SK-N-SH treated with all-trans-retinoic acid at 6 μM for 48 hours (cell line): ENCODE results near the gene NFIX.
A peak's percentile ranks its signal among the peaks of the same experiment; 100 is the strongest.

Experiments
- ATAC-seq: fragments of 200-7000 bp; cut with Tn5 transposase; 3 replicates; pipeline ENCODE4 v1.9.1; 2020; ENCODE audit warnings: mild to moderate bottlenecking, moderate library complexity
- ARNTL ChIP-seq: fragments of 450-650 bp; formaldehyde crosslinking; IDR thresholded peaks from 2 replicates; pipeline ENCODE4 v1.5.0; 2020; ENCODE audit warnings: low read depth, mild to moderate bottlenecking, moderate library complexity, borderline replicate concordance
- BACH2 ChIP-seq: fragments of 250-450 bp; sonication (Bioruptor Pico); IDR thresholded peaks from 2 replicates; pipeline ENCODE4 v1.9.0; 2021; ENCODE audit warnings: mild to moderate bottlenecking, borderline replicate concordance
- CREB5 ChIP-seq: fragments of 250-450 bp; sonication (Bioruptor Pico); IDR thresholded peaks from 2 replicates; pipeline ENCODE4 v1.5.1; 2020; ENCODE audit warnings: low read depth, mild to moderate bottlenecking, moderate library complexity
- CSRNP3 ChIP-seq: fragments of 250-450 bp; sonication (Bioruptor Pico); IDR thresholded peaks from 2 replicates; pipeline ENCODE4 v1.5.1; 2021; ENCODE audit warnings: mild to moderate bottlenecking, moderate library complexity
- ESRRG ChIP-seq: fragments of 250-450 bp; sonication (Bioruptor Pico); IDR thresholded peaks from 2 replicates; pipeline ENCODE4 v1.6.1; 2021; ENCODE audit warnings: mild to moderate bottlenecking
- GLIS3 ChIP-seq: fragments of 250-450 bp; sonication (Bioruptor Pico); IDR thresholded peaks from 2 replicates; pipeline ENCODE4 v1.5.0; 2020; ENCODE audit warnings: mild to moderate bottlenecking, moderate library complexity
- OSR1 ChIP-seq: fragments of 250-450 bp; sonication (Bioruptor Pico); IDR thresholded peaks from 2 replicates; pipeline ENCODE4 v1.8.0; 2022; ENCODE audit warnings: moderate library complexity, mild to moderate bottlenecking, inconsistent platforms
- PATZ1 ChIP-seq: fragments of 250-450 bp; sonication (Bioruptor Pico); IDR thresholded peaks from 2 replicates; pipeline ENCODE4 v1.8.0; 2020; ENCODE audit warnings: mild to moderate bottlenecking, moderate library complexity, borderline replicate concordance
- POU6F1 ChIP-seq: fragments of 250-450 bp; sonication (Bioruptor Pico); IDR thresholded peaks from 2 replicates; pipeline ENCODE4 v1.8.0; 2021; ENCODE audit warnings: low read depth, mild to moderate bottlenecking, moderate library complexity, borderline replicate concordance
- PPARA ChIP-seq: fragments of 250-450 bp; sonication (Bioruptor Pico); IDR thresholded peaks from 2 replicates; pipeline ENCODE4 v1.5.0; 2020; ENCODE audit warnings: mild to moderate bottlenecking, borderline replicate concordance
- RARB ChIP-seq: fragments of 250-450 bp; sonication (Bioruptor Pico); IDR thresholded peaks from 2 replicates; pipeline ENCODE4 v1.8.0; 2021; ENCODE audit warnings: mild to moderate bottlenecking, moderate library complexity
- SNAI2 ChIP-seq: fragments of 250-450 bp; sonication (Bioruptor Pico); IDR thresholded peaks from 2 replicates; pipeline ENCODE4 v1.5.0; 2020; ENCODE audit warnings: mild to moderate bottlenecking, moderate library complexity
- TCF4 ChIP-seq: fragments of 250-450 bp; sonication (Bioruptor Pico); IDR thresholded peaks from 2 replicates; pipeline ENCODE4 v1.8.0; 2021; ENCODE audit warnings: mild to moderate bottlenecking, moderate library complexity, borderline replicate concordance
- TOX ChIP-seq: fragments of 250-450 bp; sonication (Bioruptor Pico); IDR thresholded peaks from 2 replicates; pipeline ENCODE4 v1.8.0; 2021; ENCODE audit warnings: mild to moderate bottlenecking, moderate library complexity, borderline replicate concordance
- TSHZ2 ChIP-seq: fragments of 250-450 bp; sonication (Bioruptor Pico); IDR thresholded peaks from 2 replicates; pipeline ENCODE4 v1.5.0; 2020; ENCODE audit warnings: mild to moderate bottlenecking, moderate library complexity
- ZC3H10 ChIP-seq: fragments of 250-450 bp; sonication (Bioruptor Pico); IDR thresholded peaks from 2 replicates; pipeline ENCODE4 v1.5.1; 2021; ENCODE audit warnings: mild to moderate bottlenecking, moderate library complexity
- ZFP3 ChIP-seq: fragments of 250-450 bp; sonication (Bioruptor Pico); IDR thresholded peaks from 2 replicates; pipeline ENCODE4 v1.5.0; 2020; ENCODE audit warnings: mild to moderate bottlenecking, moderate library complexity
- ZFP30 ChIP-seq: fragments of 450-650 bp; formaldehyde crosslinking; IDR thresholded peaks from 2 replicates; pipeline ENCODE4 v1.5.0; 2022; ENCODE audit warnings: mild to moderate bottlenecking, moderate library complexity
- ZNF565 ChIP-seq: fragments of 450-650 bp; formaldehyde crosslinking; conservative IDR thresholded peaks from 2 replicates; pipeline ENCODE4 v1.5.0; 2020; ENCODE audit warnings: low read depth, mild to moderate bottlenecking, moderate library complexity
- ZNF8 ChIP-seq: fragments of 450-650 bp; formaldehyde crosslinking; IDR thresholded peaks from 2 replicates; pipeline ENCODE4 v1.5.0; 2020; ENCODE audit warnings: mild to moderate bottlenecking, moderate library complexity

Gene NFIX

GRCh38 chr19:13043285-13043684 is 48.0 kb downstream of the NFIX start:
- TF ChIP-seq POU6F1 (CRISPR knock-in tag) (no peak), ZC3H10 (CRISPR knock-in tag) (no peak), CSRNP3 (CRISPR knock-in tag) (no peak), RARB (no peak), TSHZ2 (no peak), ZFP30 (no peak), TOX (no peak), ZNF8 (CRISPR knock-in tag) (no peak), ARNTL (no peak), ZNF565 (CRISPR knock-in tag) (no peak), TCF4 (no peak), PPARA (no peak), PATZ1 (CRISPR knock-in tag) (no peak), CREB5 (CRISPR knock-in tag) (no peak), ZFP3 (CRISPR knock-in tag) (no peak), SNAI2 (CRISPR knock-in tag) (no peak), BACH2 (CRISPR knock-in tag) (no peak)
- TF ChIP-seq, all 23 proteins: peak for 0
- no peak for ATAC-seq

- ATAC-seq, result peak; percentile 37
- TF ChIP-seq CSRNP3 (CRISPR knock-in tag) (no peak), ZNF565 (CRISPR knock-in tag) (no peak), ZFP3 (CRISPR knock-in tag) (no peak), SNAI2 (CRISPR knock-in tag) (no peak), PPARA (no peak), TSHZ2 (no peak), GLIS3 (CRISPR knock-in tag) (no peak), ESRRG (CRISPR knock-in tag) (no peak), ZNF8 (CRISPR knock-in tag) (no peak), RARB (no peak), ZC3H10 (CRISPR knock-in tag) (no peak), BACH2 (CRISPR knock-in tag) (no peak), ZFP30 (no peak), OSR1 (CRISPR knock-in tag) (no peak), CREB5 (CRISPR knock-in tag) (no peak), TCF4 (no peak), PATZ1 (CRISPR knock-in tag) (no peak)
These were observed 49.1 kb downstream of the NFIX start for GRCh38 chr19:13044231-13044836.
